HG02642 (cell line): ENCODE results near the gene EDC3.
"Not testable (repeated sequence)": the region's sequence is repeated elsewhere in the genome, so short reads cannot be mapped to it uniquely, and the experiment has no call there.

ENCODE experiments used
- ATAC-seq: cut with Tn5 transposase; IDR thresholded peaks from one replicate; pipeline ENCODE4 v1.9.1; 2021; ENCODE audit warnings: mild to moderate bottlenecking; ENCODE audit not compliant: unreplicated experiment, poor library complexity

EDC3 gene

GRCh38 chr15:74695597-74696397, at the start of gene EDC3:
EDC3 (minus strand) TSS chr15:74696024; CDS start chr15:74675124, 20,900 bp downstream.
- peak; percentile 94 for ATAC-seq

GRCh38 chr15:74742422-74742821, 46.6 kb upstream of the EDC3 start:
- no peak for ATAC-seq

- ATAC-seq, result not testable (repeated sequence)
Observed at GRCh38 chr15:74738239-74738638, 42.4 kb upstream of the EDC3 start.

GRCh38 chr15:74735305-74735704, 39.5 kb upstream of the EDC3 start:
- ATAC-seq, result no peak

GRCh38 chr15:74733269-74733668, 37.4 kb upstream of the EDC3 start:
- ATAC-seq, result no peak

- no peak for ATAC-seq
Observed at GRCh38 chr15:74732846-74733245, 37.0 kb upstream of the EDC3 start.

- no peak for ATAC-seq
Observed at GRCh38 chr15:74730619-74731316, 34.9 kb upstream of the EDC3 start.

GRCh38 chr15:74729372-74729771, 33.5 kb upstream of the EDC3 start:
- not testable (repeated sequence) for ATAC-seq

- ATAC-seq, result not testable (repeated sequence)
Observed at GRCh38 chr15:74728699-74729098, 32.9 kb upstream of the EDC3 start.

- ATAC-seq, result no peak
Observed at GRCh38 chr15:74727727-74728126, 31.9 kb upstream of the EDC3 start.

GRCh38 chr15:74726774-74727164, 30.9 kb upstream of the EDC3 start:
- no peak for ATAC-seq

GRCh38 chr15:74725845-74726773, 30.3 kb upstream of the EDC3 start:
- ATAC-seq, result no peak

GRCh38 chr15:74725225-74725774, 29.5 kb upstream of the EDC3 start, which contains the start of gene CYP1A1:
CYP1A1 (minus strand) TSS chr15:74725528; CDS start chr15:74723097, 2,431 bp downstream.
- no peak for ATAC-seq

GRCh38 chr15:74724570-74725224, 28.9 kb upstream of the EDC3 start:
- no peak for ATAC-seq

GRCh38 chr15:74723754-74724334, 28.0 kb upstream of the EDC3 start:
- no peak for ATAC-seq

- no peak for ATAC-seq
Observed at GRCh38 chr15:74723187-74723586, 27.4 kb upstream of the EDC3 start.

GRCh38 chr15:74722591-74722990, 26.8 kb upstream of the EDC3 start:
- ATAC-seq, result no peak

- ATAC-seq, result no peak
Observed at GRCh38 chr15:74716651-74717050, 20.8 kb upstream of the EDC3 start.

GRCh38 chr15:74712311-74712710, 16.5 kb upstream of the EDC3 start:
- no peak for ATAC-seq
